Measurements from ENCODE around the gene SHISA7. TPM values are rescaled to one million over a fixed set of nuclear protein-coding genes. Genes with fewer than 3 reads are reported as not detected.
"Not testable (repeated sequence)": the region's sequence is repeated elsewhere in the genome, so short reads cannot be mapped to it uniquely, and the experiment has no call there.

SHISA7 gene
- total RNA-seq, 1 experiment from 2014 or later = not detected

- BruUV-seq (replicated peaks) = no TSS peak
- H3F3A ChIP-seq (ENCODE audit: low read length, unreplicated experiment) = no peaks in the 10 kb centered on the region
- intact Hi-C loops (cut with micrococcal nuclease) = no loop called here
- H3K27me3 ChIP-seq (ENCODE audit: low read length) = peaks cover 18% of the 10 kb centered on the region; the same call in 1 of the 2 replicates
- H3K9ac ChIP-seq (ENCODE audit: low read length) = no peak overlapping the region
- no peaks in the 10 kb centered on the region for H3K9me2 ChIP-seq (replicated peaks; ENCODE audit: low read length)
- POLR2A ChIA-PET (ENCODE audit: unreplicated experiment) = no interaction called here
- no peaks in the 10 kb centered on the region for H3K36me3 ChIP-seq (ENCODE audit: low read depth, low read length)
- H3K79me2 ChIP-seq (ENCODE audit: low read length) = no peaks in the 10 kb centered on the region
- H3K4me3 ChIP-seq (ENCODE audit: low read length) = no peak overlapping the region
- no peaks in the 10 kb centered on the region for H3K4me1 ChIP-seq (ENCODE audit: insufficient read depth, low read length)
- no peak overlapping the region for H2AFZ ChIP-seq (ENCODE audit: low read length)
- H3K27ac ChIP-seq (ENCODE audit: low read length) = no peak overlapping the region
- ATAC-seq = no peak
- no peaks in the 10 kb centered on the region for H3K9me3 ChIP-seq (ENCODE audit: low read length)
- no peak overlapping the region for H3K4me2 ChIP-seq (ENCODE audit: low read length)
- CTCF ChIA-PET = no interaction called here
- no peak for DNase-seq
- H4K20me1 ChIP-seq (ENCODE audit: low read length) = no peaks in the 10 kb centered on the region
- TF ChIP-seq EZH2phosphoT487 (IDR thresholded peaks at IDR 0.05; ENCODE audit: borderline replicate concordance, low read length) = no peak
- no peak for TF ChIP-seq EZH2 (IDR thresholded peaks at IDR 0.05; ENCODE audit: low read length, unreplicated experiment)
- TF ChIP-seq CTCF (conservative IDR thresholded peaks at IDR 0.05; ENCODE audit: low read depth, low read length) = no peak
Measured at GRCh38 chr19:55424518-55424917, 18.6 kb downstream of the SHISA7 start.

GRCh38 chr19:55423225-55424005 lies 19.7 kb downstream of the SHISA7 start:
- Histone ChIP-seq H2AFZ (ENCODE audit: low read length) (no peak overlapping the region), H3F3A (ENCODE audit: low read length, unreplicated experiment) (no peaks in the 10 kb centered on the region), H3K4me1 (ENCODE audit: insufficient read depth, low read length) (no peaks in the 10 kb centered on the region), H3K36me3 (ENCODE audit: low read depth, low read length) (no peaks in the 10 kb centered on the region), H3K9me2 (replicated peaks; ENCODE audit: low read length) (no peaks in the 10 kb centered on the region), H3K9me3 (ENCODE audit: low read length) (no peaks in the 10 kb centered on the region), H4K20me1 (ENCODE audit: low read length) (no peaks in the 10 kb centered on the region), H3K27ac (ENCODE audit: low read length) (no peak overlapping the region), H3K4me2 (ENCODE audit: low read length) (no peak overlapping the region), H3K4me3 (ENCODE audit: low read length) (no peak overlapping the region), H3K27me3 (ENCODE audit: low read length) (peaks cover 18% of the 10 kb centered on the region; the same call in 1 of the 2 replicates), H3K79me2 (ENCODE audit: low read length) (no peaks in the 10 kb centered on the region), H3K9ac (ENCODE audit: low read length) (no peak overlapping the region)
- no peak for DNase-seq
- no TSS peak for BruUV-seq (replicated peaks)
- POLR2A ChIA-PET (ENCODE audit: unreplicated experiment) = interaction anchor here (0.6 kb wide), 1 partner anchor 53 kb away, joined by 4 read pairs; the partner anchor contains the start of gene ZNF628
- intact Hi-C loops (cut with micrococcal nuclease) = no loop called here
- TF ChIP-seq EZH2phosphoT487 (IDR thresholded peaks at IDR 0.05; ENCODE audit: borderline replicate concordance, low read length) (no peak), EZH2 (IDR thresholded peaks at IDR 0.05; ENCODE audit: low read length, unreplicated experiment) (no peak), CTCF (conservative IDR thresholded peaks at IDR 0.05; ENCODE audit: low read depth, low read length) (no peak)
- no peak for ATAC-seq
- CTCF ChIA-PET = no interaction called here

GRCh38 chr19:55421281-55421680 lies 21.8 kb downstream of the SHISA7 start:
- H2AFZ ChIP-seq (ENCODE audit: low read length); ATAC-seq; H3K4me2 ChIP-seq (ENCODE audit: low read length); H3F3A ChIP-seq (ENCODE audit: low read length, unreplicated experiment); CTCF ChIA-PET; H4K20me1 ChIP-seq (ENCODE audit: low read length); H3K9me2 ChIP-seq (replicated peaks; ENCODE audit: low read length); DNase-seq; H3K9ac ChIP-seq (ENCODE audit: low read length); intact Hi-C loops (cut with micrococcal nuclease); H3K4me1 ChIP-seq (ENCODE audit: insufficient read depth, low read length); H3K36me3 ChIP-seq (ENCODE audit: low read depth, low read length); H3K4me3 ChIP-seq (ENCODE audit: low read length); POLR2A ChIA-PET (ENCODE audit: unreplicated experiment); BruUV-seq (replicated peaks); H3K27ac ChIP-seq (ENCODE audit: low read length); H3K9me3 ChIP-seq (ENCODE audit: low read length); H3K79me2 ChIP-seq (ENCODE audit: low read length): not testable (repeated sequence)
- peaks cover 17% of the 10 kb centered on the region; the same call in 1 of the 2 replicates for H3K27me3 ChIP-seq (ENCODE audit: low read length)
